Endothelial cell of umbilical vein (primary cell): ENCODE data around the gene DAAM1.

Experiments
- EZH2 ChIP-seq: IDR thresholded peaks from 2 replicates; pipeline ENCODE4 v1.6.1; 2012; ENCODE audit warnings: borderline replicate concordance, low read depth, mild to moderate bottlenecking, moderate library complexity, low read length, inconsistent platforms; ENCODE audit not compliant: severe bottlenecking
- FOS ChIP-seq: IDR thresholded peaks from 2 replicates; pipeline ENCODE4 v1.6.1; 2011; ENCODE audit warnings: mild to moderate bottlenecking, low read length, moderate library complexity, borderline replicate concordance; ENCODE audit not compliant: insufficient read depth
- MYC ChIP-seq: IDR thresholded peaks from one replicate; pipeline ENCODE4 v1.6.1; 2011; ENCODE audit warnings: mild to moderate bottlenecking, low read depth, low read length
- POLR2A ChIP-seq: IDR thresholded peaks from 2 replicates; pipeline ENCODE4 v1.6.1; 2012; ENCODE audit warnings: low read depth, mild to moderate bottlenecking, control low read depth, low read length
- POLR2AphosphoS5 ChIP-seq: IDR thresholded peaks from 2 replicates; pipeline ENCODE4 v1.6.1; 2012; ENCODE audit warnings: low read depth, mild to moderate bottlenecking, control low read depth, low read length, moderate library complexity; ENCODE audit not compliant: insufficient read depth
- TF ChIP-seq, protein P1 (sequence below), 2 donors: IDR thresholded peaks; 1 replicate in 1 of 2; 2 replicates in 1 of 2; pipeline ENCODE4 v1.5.1; 2011; ENCODE audit warnings: low read length in 2 of 2, mild to moderate bottlenecking in 2 of 2, moderate library complexity in 2 of 2, control low read depth in 1 of 2, inconsistent platforms in 1 of 2, low read depth in 1 of 2; ENCODE audit not compliant: insufficient read depth in 1 of 2; ENCODE audit errors: extremely low read depth in 1 of 2
- TF ChIP-seq, protein P2 (sequence below): IDR thresholded peaks from 2 replicates; pipeline ENCODE4 v1.6.1; 2011; ENCODE audit not compliant: insufficient read depth, insufficient read length

DNA sequence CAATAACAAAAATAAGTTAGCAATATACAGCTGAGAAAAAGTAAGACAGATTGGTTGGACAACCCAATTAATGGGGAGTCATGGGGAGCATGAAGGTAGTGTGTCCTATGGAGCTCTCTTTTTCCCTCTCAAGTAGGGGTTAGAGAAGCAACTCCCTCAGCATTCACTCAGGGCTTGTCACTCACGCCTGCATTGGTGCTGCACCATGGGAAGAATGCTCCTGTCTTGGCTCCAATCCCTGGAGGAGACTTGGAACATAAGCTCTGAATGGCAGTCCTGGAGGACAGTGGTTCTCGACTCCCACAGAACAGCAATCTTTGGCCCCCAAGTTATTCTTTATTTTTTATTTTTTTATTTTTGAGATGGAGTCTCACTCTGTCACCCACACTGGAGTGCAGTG is 113.8 kb downstream of the DAAM1 start:
- TF ChIP-seq POLR2A, result no peak
- TF ChIP-seq, protein P1, sequence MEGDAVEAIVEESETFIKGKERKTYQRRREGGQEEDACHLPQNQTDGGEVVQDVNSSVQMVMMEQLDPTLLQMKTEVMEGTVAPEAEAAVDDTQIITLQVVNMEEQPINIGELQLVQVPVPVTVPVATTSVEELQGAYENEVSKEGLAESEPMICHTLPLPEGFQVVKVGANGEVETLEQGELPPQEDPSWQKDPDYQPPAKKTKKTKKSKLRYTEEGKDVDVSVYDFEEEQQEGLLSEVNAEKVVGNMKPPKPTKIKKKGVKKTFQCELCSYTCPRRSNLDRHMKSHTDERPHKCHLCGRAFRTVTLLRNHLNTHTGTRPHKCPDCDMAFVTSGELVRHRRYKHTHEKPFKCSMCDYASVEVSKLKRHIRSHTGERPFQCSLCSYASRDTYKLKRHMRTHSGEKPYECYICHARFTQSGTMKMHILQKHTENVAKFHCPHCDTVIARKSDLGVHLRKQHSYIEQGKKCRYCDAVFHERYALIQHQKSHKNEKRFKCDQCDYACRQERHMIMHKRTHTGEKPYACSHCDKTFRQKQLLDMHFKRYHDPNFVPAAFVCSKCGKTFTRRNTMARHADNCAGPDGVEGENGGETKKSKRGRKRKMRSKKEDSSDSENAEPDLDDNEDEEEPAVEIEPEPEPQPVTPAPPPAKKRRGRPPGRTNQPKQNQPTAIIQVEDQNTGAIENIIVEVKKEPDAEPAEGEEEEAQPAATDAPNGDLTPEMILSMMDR (IDR thresholded peaks at IDR 0.05; ENCODE audit: extremely low read depth in 1 of 2, insufficient read depth in 1 of 2, low read depth in 1 of 2, low read length in 2 of 2), result no peak
- TF ChIP-seq EZH2, result no peak
- TF ChIP-seq, protein P2, sequence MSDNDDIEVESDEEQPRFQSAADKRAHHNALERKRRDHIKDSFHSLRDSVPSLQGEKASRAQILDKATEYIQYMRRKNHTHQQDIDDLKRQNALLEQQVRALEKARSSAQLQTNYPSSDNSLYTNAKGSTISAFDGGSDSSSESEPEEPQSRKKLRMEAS, result no peak
- TF ChIP-seq POLR2AphosphoS5, result no peak
- TF ChIP-seq FOS, result no peak
- no peak for TF ChIP-seq MYC
